GM04503 (cell line): ENCODE measurements around the gene YY1.
"Not testable (repeated sequence)": the region's sequence is repeated elsewhere in the genome, so short reads cannot be mapped to it uniquely, and the experiment has no call there.

Source experiments
- DNase-seq: peaks from one replicate; pipeline ENCODE4 v3.0.0-alpha.2; 2012; ENCODE audit warnings: low read depth

The YY1 gene

GRCh38 chr14:100238419-100239210 is at the start of gene YY1:
YY1 (plus strand) TSS chr14:100239144; CDS start chr14:100239245, 101 bp downstream.
- DNase-seq = peak; percentile 79

- no peak for DNase-seq
Measured at GRCh38 chr14:100190126-100190525, 48.8 kb upstream of the YY1 start.

GRCh38 chr14:100191584-100192249 is 47.2 kb upstream of the YY1 start:
- DNase-seq = no peak

DNA sequence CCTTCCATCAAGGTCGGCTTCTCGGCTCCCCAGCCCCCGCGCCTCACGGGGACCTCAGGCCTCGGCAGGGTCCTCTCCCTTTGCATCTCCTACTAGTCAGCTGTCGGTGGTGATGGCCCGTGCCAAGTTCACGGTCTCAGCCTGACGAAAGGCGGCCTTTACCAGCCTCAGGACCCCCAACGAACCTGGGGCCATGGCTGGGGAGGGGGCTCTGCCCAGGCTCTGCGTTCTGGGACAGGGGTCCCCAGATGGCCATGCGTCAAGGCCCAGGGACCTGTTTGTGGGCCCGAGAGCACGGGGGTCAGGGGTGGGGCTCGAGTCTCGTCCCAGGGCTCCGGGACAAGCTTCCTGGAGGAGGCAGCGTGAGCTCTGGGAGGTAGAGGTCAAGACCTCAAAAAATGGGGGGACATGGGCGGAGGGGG is 46.7 kb upstream of the YY1 start:
- DNase-seq = no peak

- DNase-seq = peak; percentile 79
Measured at GRCh38 chr14:100192672-100193416, 46.1 kb upstream of the YY1 start.

- no peak for DNase-seq
Measured at GRCh38 chr14:100193417-100194357, 45.3 kb upstream of the YY1 start.

DNA sequence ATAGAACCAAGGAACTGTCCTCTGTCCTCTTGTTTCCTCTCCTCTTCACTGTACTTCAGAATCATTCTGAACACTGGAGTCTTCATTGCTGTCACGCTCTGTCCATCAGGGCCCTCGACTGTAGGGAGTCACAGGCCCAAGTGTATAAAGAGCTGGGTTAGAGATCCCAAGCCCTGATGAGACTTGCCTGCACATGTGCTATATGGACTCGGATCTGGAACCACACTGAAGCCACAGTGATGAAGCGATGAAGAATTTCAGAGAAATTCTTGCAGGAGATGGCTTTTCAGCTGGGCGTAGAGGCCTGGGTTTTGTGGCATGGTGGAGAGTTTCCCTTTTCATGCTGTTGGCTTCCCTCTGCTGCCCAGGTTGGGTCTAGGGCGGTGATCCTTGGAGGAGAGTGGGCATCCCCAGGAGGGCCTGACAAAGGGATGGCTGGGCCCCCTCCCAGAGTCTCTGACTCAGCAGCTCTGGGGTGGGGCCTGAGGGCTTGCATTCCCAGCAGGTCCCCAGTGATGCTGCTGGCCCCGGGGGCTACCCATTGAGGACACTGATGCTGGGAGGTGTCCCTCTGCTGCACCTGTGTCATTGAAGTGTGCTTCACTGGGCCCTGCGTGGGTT is 39.6 kb upstream of the YY1 start:
- no peak for DNase-seq

DNA sequence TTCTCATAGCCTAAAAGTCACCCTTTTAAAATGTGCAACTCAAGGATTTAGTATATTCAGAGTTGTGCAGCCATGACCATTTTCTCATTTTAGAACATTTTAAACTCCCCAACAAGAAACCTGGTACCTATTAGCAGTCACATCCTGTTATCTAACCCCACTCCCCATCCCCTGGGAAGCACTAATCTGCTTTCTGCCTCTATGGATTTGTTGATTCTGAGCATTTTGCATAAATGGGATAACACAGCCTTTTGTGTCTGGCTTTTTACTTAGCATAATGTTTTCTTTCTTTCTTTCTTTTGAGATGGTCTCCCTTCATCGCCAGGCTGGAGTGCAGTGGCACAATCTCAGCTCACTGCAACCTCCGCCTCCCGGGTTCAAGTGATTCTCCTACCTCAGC is 38.6 kb upstream of the YY1 start:
- DNase-seq = no peak

GRCh38 chr14:100201701-100202100 is 37.2 kb upstream of the YY1 start:
- DNase-seq = no peak

DNA sequence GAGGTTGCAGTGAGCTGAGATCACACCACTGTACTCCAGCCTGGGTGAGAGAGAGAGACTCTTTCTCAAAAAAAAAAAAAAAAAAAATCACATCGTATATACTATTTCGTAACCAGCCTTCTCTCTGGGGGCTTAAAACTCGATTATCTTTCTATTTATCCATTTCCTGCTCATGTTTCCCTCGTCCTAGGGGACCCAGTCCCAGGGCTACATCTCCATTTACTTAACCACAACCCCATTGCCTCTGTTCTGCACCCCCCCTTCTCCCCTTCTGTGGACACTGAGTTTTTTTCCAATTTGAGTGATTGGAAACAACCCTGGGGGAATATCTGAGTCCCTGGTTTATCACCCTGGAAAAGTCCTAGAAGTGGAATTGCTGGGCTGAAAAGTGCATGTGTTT is 36.2 kb upstream of the YY1 start:
- DNase-seq = no peak

GRCh38 chr14:100203146-100203545 is 35.8 kb upstream of the YY1 start:
- DNase-seq = no peak

DNA sequence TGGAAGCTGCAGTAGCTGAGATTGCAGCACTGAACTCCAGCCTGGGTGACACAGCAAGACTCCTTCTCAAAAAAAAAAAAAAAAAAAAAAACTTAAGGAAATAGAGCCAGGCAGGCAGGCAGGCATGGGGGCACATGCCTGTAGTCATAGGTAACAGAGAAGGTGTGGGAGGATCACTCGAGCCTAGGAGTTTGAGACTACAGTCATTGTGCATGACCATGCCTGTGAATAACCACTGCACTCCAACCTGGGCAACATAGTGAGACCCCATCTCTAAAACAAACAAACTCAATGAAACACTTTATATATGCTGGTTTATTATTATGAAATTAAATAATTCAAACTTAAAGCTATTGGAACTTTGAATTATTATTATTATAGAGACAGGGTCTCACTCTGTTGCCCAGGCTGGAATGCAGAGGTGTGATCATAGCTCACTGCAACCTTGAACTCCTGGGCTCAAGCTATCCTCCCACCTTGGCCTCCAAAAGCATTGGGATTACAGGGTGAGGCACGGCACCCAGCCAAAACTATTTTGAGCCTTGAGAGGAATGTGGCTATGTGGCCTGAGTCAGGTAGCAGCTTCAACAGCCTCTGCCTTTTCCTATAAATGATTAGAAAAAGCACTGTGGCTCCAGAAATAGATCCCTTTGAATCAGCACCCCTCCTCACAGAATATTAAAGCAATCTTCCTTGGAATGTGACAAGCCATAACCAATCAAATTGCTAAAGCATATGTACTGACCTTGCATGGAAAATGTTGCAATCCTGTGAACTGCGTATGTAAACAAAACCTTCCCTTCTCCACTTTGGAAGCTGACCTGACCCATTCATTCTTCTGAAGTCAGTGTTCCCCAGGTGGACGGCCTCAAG is 34.7 kb upstream of the YY1 start:
- no peak for DNase-seq

GRCh38 chr14:100204835-100205167 is 34.1 kb upstream of the YY1 start:
- not testable (repeated sequence) for DNase-seq

DNA sequence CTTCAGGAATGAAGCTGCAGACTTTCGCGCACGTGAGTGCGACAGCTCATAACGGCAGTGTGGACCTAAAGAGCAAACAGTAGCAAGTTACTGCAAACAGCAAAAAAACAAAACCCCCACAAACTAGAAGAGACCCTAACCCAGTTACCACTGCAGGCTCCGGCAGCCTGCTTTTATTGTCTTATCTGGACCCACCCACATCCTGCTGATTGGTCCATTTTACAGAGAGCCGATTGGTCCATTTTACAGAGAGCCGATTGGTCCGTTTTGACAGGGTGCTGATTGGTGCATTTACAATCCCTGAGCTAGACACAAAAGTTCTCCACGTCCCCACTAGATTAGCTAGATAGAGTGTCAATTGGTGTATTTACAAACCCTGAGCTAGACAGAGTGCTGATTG is 31.4 kb upstream of the YY1 start:
- not testable (repeated sequence) for DNase-seq

DNA sequence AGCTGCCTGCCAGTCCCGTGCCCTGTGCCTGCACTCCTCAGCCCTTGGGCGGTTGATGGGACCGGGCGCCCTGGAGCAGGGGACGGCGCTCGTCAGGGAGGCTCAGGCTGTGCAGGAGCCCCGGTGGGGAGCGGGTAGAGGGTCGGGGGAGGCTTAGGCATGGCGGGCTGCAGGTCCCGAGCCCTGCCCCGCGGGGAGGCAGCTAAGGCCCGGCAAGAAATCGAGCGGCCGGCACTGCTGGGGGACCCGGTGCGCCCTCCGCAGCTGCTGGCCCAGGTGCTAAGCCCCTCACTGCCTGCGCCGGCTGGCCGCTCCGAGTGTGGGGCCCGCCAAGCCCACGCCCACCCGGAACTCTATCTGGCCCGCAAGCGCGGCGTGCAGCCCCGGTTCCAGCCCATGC is 30.8 kb upstream of the YY1 start:
- DNase-seq = not testable (repeated sequence)

DNA sequence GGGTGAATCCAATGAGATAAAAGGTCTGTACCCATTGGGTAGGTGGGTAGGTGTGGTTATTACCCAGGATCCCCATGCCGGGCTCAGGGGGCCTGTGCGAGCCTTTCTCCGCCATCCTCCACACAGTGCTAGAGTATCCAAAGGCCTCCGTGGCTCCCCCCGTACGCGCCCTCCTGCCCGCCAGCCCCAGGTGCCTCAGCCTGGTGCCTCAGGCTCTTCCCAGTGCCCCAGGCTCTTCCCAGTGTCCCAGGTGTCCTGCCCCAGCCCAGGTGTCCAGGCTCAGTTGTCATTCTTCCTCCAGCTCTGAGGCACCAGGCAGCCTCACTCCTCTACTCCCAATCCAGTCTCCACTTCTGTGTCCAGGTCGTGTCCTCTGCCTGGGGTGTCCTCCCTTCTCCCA is 27.6 kb upstream of the YY1 start:
- DNase-seq = no peak

DNA sequence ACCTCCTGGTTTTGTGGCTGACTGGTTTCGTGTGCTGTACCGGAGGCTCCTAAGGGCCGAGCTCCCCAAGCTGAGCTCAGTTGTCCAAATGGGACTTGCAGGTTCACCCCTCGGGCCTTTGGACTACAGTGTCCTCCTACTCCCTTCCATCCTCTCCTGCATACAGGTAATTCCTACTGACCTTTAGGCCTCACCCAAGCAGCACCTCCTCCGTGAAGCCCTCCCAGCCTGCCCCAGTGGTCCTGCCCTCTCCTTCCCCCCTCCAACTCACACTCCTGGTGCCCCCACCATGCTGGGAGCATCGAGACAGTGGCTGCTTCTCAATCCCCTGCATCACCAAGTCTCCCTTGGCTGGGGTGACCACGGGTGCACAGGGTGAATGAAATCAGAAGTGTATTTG is 27.1 kb upstream of the YY1 start:
- DNase-seq = no peak

GRCh38 chr14:100212476-100213333 is 26.2 kb upstream of the YY1 start:
- no peak for DNase-seq

- no peak for DNase-seq
Measured at GRCh38 chr14:100213587-100213955, 25.4 kb upstream of the YY1 start.
